ENCODE data around the gene PACSIN1. TPM values are rescaled to one million over a fixed set of nuclear protein-coding genes. Genes with fewer than 3 reads are reported as not detected.
"Not testable (repeated sequence)": the region's sequence is repeated elsewhere in the genome, so short reads cannot be mapped to it uniquely, and the experiment has no call there.

The PACSIN1 gene
- total RNA-seq, 4 donors from 2014 or later: 1.2 TPM; not detected in 2

DNA sequence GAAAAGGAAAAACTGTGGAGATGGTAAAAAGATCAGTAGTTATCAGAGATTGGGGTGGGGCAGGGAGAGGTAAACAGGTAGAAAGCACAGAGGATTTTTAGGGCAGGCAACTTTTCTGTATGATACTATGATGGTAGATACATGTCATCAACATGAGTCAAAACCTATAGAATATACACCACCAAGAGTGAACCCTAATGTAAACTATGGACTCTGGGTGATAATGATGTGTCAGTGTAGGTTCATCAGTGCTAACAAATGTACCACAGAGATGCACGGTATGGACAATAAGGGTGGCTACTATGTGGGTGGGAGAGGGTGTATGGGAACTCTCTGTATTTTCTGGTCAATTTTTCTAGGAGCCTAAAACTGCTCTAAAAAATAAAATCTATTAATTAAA, 18.5 kb downstream of the PACSIN1 start:
- 27 to 46% methylated on average over 1 of the region's 1 CpG for WGBS, 2 donors (ENCODE audit: low coverage in 1 of 2)
- H3K9me3 ChIP-seq: no peaks in the 10 kb centered on the region
- no peaks in the 10 kb centered on the region for H3K4me1 ChIP-seq
- no peak overlapping the region for H3K4me3 ChIP-seq
- TF ChIP-seq CTCF (IDR thresholded peaks at IDR 0.05) (no peak), POLR2A (IDR thresholded peaks at IDR 0.05) (no peak), EP300 (IDR thresholded peaks at IDR 0.05) (no peak), POLR2AphosphoS5 (IDR thresholded peaks at IDR 0.05) (no peak)
- no peak overlapping the region for H3K27ac ChIP-seq
- H3K36me3 ChIP-seq: no peaks in the 10 kb centered on the region
- peaks cover 5% of the 10 kb centered on the region for H3K27me3 ChIP-seq
- ATAC-seq: no peak

DNA sequence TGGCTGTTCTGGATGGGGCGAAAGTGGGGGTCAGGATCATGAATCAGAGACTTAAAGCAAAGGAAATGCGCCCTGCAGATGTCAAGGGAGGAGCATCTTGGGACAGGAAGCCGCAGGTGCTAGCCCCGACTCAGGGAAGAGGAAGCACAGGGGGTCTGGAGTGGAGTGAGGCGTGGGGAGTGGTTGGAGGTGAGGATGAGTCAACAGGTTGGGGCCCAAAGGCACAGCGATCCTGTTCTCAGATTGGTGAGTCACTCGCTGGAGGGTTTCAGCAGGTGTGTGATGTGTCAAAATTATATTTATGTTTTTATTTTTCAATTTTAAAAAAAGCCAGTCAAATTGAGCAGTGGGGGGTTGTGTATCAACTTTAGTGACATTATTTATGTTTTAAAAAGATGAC, 19.0 kb downstream of the PACSIN1 start:
- 64 to 69% methylated on average over 6 to 7 of the region's 7 CpGs for WGBS, 2 donors (ENCODE audit: low coverage in 1 of 2)

GRCh38 chr6:34485321-34486060, 19.6 kb downstream of the PACSIN1 start:
- Histone ChIP-seq H3K4me3 (no peak overlapping the region), H3K36me3 (no peaks in the 10 kb centered on the region), H3K9me3 (no peaks in the 10 kb centered on the region), H3K27ac (no peak overlapping the region), H3K27me3 (peaks cover 5% of the 10 kb centered on the region), H3K4me1 (no peaks in the 10 kb centered on the region)
- ATAC-seq: no peak
- WGBS, 2 donors (ENCODE audit: low coverage in 1 of 2): 80 to 84% methylated on average over 6 to 11 of the region's 14 CpGs
- TF ChIP-seq EP300 (IDR thresholded peaks at IDR 0.05) (no peak), POLR2AphosphoS5 (IDR thresholded peaks at IDR 0.05) (no peak), POLR2A (IDR thresholded peaks at IDR 0.05) (no peak), CTCF (IDR thresholded peaks at IDR 0.05) (no peak)

More for the DNA sequence above, 19.0 kb downstream of the PACSIN1 start:
- ATAC-seq: no peak
- no peak for TF ChIP-seq POLR2A (IDR thresholded peaks at IDR 0.05)
- TF ChIP-seq POLR2AphosphoS5 (IDR thresholded peaks at IDR 0.05): no peak
- TF ChIP-seq EP300 (IDR thresholded peaks at IDR 0.05): no peak
- TF ChIP-seq CTCF (IDR thresholded peaks at IDR 0.05): no peak
- H3K4me3 ChIP-seq: no peak overlapping the region
- peaks cover 5% of the 10 kb centered on the region for H3K27me3 ChIP-seq
- H3K36me3 ChIP-seq: no peaks in the 10 kb centered on the region
- no peak overlapping the region for H3K27ac ChIP-seq
- H3K9me3 ChIP-seq: no peaks in the 10 kb centered on the region
- H3K4me1 ChIP-seq: no peaks in the 10 kb centered on the region

DNA sequence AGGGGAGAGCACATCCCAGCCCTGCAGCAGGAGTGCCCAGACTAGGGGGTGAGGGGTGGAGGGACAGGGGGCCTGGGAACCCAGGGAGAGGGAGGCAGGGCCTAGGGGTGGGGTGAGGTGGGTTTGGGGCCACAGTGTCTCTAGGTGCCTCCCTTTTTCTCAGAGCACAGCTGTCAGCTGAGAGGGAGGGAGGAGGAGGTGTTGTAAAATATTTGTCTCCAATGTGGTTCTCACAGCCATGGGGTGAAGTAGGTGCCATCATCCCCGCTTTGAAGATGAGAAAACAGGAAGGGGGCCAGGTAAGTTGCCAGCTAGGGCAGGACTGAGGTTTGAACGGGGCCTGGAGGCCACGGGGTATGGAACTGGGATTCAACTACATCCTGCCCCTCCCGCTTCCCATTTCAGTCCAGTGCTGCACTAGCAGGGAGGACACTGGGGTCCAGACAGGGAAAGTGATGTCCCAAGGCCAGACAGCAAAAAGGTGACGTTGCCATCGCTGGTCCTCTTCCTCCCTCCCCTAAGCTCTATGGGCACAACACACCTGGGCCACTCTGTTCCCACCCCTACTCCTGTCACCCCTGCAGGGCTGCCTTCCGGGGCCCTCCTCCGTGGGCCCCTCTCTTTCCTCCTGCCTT, 20.3 kb downstream of the PACSIN1 start:
- no peak overlapping the region for H3K4me3 ChIP-seq
- H3K4me1 ChIP-seq: no peaks in the 10 kb centered on the region
- 59 to 61% methylated on average over 7 to 8 of the region's 8 CpGs for WGBS, 2 donors (ENCODE audit: low coverage in 1 of 2)
- no peaks in the 10 kb centered on the region for H3K9me3 ChIP-seq
- H3K36me3 ChIP-seq: no peaks in the 10 kb centered on the region
- TF ChIP-seq EP300 (IDR thresholded peaks at IDR 0.05) (no peak), POLR2AphosphoS5 (IDR thresholded peaks at IDR 0.05) (no peak), CTCF (IDR thresholded peaks at IDR 0.05) (no peak)
- H3K27ac ChIP-seq: no peak overlapping the region
- ATAC-seq: no peak
- H3K27me3 ChIP-seq: peaks cover 5% of the 10 kb centered on the region

DNA sequence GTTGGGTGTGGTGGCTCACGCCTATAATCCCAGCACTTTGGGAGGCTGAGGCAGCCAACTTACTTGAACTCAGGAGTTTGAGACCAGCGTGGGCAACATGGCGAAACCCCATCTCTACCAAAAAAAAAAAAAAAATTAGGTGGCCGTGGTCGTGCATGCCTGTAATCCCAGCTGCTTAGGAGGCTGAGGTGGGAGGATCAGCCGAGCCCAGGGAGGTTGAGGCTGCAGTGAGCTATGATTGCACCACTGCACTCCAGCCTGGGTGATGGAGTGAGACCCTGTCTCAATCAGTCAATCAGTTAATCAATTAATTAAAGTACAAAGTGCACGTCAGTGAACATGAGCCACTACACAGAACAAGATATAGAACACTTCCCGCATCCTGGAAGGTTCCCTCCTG, 21.0 kb downstream of the PACSIN1 start:
- H3K9me3 ChIP-seq, ATAC-seq, H3K4me3 ChIP-seq, H3K36me3 ChIP-seq, H3K27ac ChIP-seq, H3K4me1 ChIP-seq, H3K27me3 ChIP-seq: not testable (repeated sequence)
- 89 to 100% methylated on average over 1 to 7 of the region's 8 CpGs for WGBS, 2 donors (ENCODE audit: low coverage in 1 of 2)
